Colonic mucosa (tissue), 4 donors: ENCODE data around the gene MLLT6. TPM values are rescaled to one million over a fixed set of nuclear protein-coding genes. Genes with fewer than 3 reads are reported as not detected.
A peak's percentile ranks its signal among the peaks of the same experiment; 100 is the strongest.

Experiments
- DNase-seq: peaks from one replicate; pipeline ENCODE4 v3.0.0-alpha.2; 2020
- H3K27ac ChIP-seq: fragments of 200-600 bp; one replicate; pipeline ENCODE4 v1.8.0; 2021
- H3K27me3 ChIP-seq: fragments of 200-600 bp; one replicate; pipeline ENCODE4 v1.8.0; 2021
- H3K36me3 ChIP-seq: fragments of 200-600 bp; one replicate; pipeline ENCODE4 v1.8.0; 2021
- H3K4me1 ChIP-seq: fragments of 200-600 bp; one replicate; pipeline ENCODE4 v1.8.0; 2021; ENCODE audit warnings: mild to moderate bottlenecking
- H3K4me3 ChIP-seq: fragments of 200-600 bp; one replicate; pipeline ENCODE4 v1.8.0; 2021
- H3K9ac ChIP-seq, 2 donors: one replicate each; pipeline ENCODE4 v1.7.0; 2013; ENCODE audit warnings: control low read depth in 2 of 2, low read depth in 2 of 2, low read length in 2 of 2
- H3K9me3 ChIP-seq: fragments of 200-600 bp; one replicate; pipeline ENCODE4 v1.8.0; 2021
- CTCF ChIP-seq: fragments of 200-600 bp; IDR thresholded peaks from one replicate; pipeline ENCODE4 v1.8.0; 2022; ENCODE audit warnings: antibody characterized with exemption, mild to moderate bottlenecking
- intact Hi-C: fragments of 100-400 bp; cut with DNase I; formaldehyde crosslinking; loops from one replicate; pipeline ENCODE4 v1.14.1; 2022
- total RNA-seq, 2 donors: library from RNA; stranded (reverse); fragmentation: NEBNext Ultra II Directional in 1 of 2; extraction: Animal tissue kit (Norgen Biotek cat#: 25700) in 1 of 2; gene quantifications; one replicate each; pipeline ENCODE4 v1.2.1, GENCODE V29; 2021
- donor health status: healthy.
- donor health status: DM: no; HTN: no; CAD: no.
- donor health status: DM: no; HTN: no; CAD: no.

The MLLT6 gene
- total RNA-seq, 2 donors from 2014 or later, result 74.1 to 109 TPM

DNA sequence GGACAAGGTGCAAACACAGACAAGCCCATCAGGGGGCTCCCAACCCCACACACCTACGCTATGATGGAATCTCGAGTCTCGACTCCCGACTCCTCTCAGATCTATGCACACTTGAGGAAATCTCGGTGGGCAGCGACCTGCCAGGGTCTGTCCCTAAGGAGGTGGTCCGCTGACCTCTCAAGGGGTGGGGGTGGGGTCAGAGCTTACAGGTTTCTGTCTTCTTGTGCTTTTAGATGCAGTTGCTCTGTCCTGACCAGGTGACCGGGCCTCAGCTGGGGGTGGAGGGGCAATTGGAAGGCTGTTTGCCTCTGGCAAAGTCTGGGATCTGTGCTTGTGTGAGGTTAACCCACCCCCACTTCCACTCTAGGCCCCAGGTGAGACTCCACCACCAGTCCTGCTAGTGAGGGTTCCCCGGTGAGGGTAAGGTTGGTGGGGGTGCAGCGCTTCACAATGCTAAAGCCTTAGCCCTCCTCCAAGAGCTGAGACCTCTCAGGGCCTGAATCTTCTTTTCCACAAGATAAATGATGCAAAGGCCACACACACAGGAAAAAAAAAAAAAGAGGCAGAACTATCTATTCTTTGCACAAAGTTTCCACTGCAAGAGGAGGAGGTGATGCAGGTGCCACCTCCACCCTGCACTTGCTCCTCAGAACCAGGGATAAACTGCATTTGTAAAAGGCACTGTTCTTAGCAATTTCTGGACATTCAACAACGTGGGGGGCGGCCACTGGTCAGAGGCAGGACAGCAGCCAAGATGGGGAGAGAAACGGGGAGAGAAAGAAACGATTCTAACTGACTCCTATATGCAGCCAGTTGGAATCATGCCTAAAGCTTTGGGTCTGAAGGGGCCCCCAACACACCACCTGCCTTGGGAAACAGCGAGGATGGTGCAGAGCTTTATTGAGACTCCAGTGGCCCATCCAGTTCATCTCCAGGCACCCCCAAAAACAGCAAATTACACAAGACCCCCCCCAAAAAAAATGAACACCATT lies 29.2 kb downstream of the MLLT6 start:
- Histone ChIP-seq H3K4me1 (peaks cover 23% of the 10 kb centered on the region), H3K36me3 (no peaks in the 10 kb centered on the region), H3K27ac (no peak overlapping the region), H3K27me3 (no peaks in the 10 kb centered on the region), H3K4me3 (no peak overlapping the region), H3K9ac (no peak overlapping the region), H3K9me3 (no peaks in the 10 kb centered on the region)
- intact Hi-C loops, result loop anchor here (2.0 kb wide), 1 partner anchor 57 kb away; no protein-coding TSS in a partner anchor
- no peak for TF ChIP-seq CTCF
- DNase-seq, result no peak

- peak; percentile 69 for DNase-seq
- TF ChIP-seq CTCF, result peak; percentile 78
- Histone ChIP-seq H3K4me3 (no peak overlapping the region), H3K27me3 (no peaks in the 10 kb centered on the region), H3K36me3 (no peaks in the 10 kb centered on the region), H3K4me1 (peaks cover 18% of the 10 kb centered on the region), H3K9ac (peak overlapping the region in 1 of 2 donors; percentile 4), H3K27ac (no peak overlapping the region), H3K9me3 (no peaks in the 10 kb centered on the region)
- intact Hi-C loops, result loop anchor here (2.0 kb wide), 1 partner anchor 59 kb away; no protein-coding TSS in a partner anchor
These were observed 30.3 kb downstream of the MLLT6 start for GRCh38 chr17:38735161-38735997.

DNA sequence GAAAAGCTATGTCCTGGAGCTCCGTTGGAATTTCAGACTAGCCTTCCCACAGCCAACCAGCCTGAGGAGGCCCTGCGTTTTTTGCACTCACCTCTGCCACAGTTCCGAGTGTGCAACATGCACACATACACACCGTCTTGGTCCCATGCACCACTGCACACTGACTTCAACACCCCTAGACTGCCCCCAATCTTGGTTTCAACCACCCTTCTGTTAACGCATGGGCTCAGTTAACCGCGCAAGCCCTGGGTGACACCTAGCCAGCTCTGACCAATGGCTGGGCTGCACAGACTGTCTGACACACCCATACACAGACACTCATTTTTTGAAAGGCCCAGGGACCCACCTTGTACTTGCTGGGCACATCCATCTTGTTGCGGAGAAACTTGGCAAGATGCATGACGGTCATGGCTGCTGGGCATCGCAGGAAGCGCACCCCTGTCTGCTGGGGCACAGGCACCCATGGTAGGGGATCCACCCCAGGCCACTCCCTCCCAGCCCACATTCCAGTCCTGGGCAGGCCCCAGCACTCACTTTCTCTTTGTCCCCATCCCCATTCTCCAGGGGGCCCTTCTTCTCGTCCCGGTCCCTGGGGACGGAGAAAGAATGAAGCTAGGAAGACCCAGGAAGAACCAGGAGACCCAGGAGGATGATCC lies 33.1 kb downstream of the MLLT6 start:
- intact Hi-C loops, result no loop called here
- no peak overlapping the region for H3K9ac ChIP-seq
- H3K4me1 ChIP-seq, result peaks cover 26% of the 10 kb centered on the region
- H3K4me3 ChIP-seq, result no peak overlapping the region
- no peaks in the 10 kb centered on the region for H3K27me3 ChIP-seq
- DNase-seq, result no peak
- H3K27ac ChIP-seq, result no peak overlapping the region
- H3K36me3 ChIP-seq, result no peaks in the 10 kb centered on the region
- TF ChIP-seq CTCF, result no peak
- no peaks in the 10 kb centered on the region for H3K9me3 ChIP-seq

DNA sequence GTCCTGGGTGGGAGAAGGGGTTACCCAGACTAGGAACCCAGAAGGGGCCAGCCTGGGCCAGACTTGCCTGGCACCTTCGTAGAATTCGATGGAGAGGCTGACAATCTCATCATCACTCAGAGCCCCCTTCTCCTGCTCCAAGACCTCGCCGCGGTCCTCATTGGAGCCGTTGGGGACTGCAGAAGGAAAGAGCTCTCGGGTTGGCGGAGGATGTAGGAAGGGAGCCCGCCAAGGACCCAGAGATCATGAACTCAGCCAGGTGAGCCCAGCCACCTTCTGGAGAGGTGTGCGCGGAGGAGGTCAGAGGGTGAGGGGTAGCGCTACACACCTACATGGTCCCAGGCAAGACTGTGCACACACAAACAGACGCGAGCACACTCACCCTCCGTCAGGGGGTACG lies 33.6 kb downstream of the MLLT6 start:
- Histone ChIP-seq H3K4me1 (peaks cover 21% of the 10 kb centered on the region), H3K36me3 (no peaks in the 10 kb centered on the region), H3K9ac (peak overlapping the region in 1 of 2 donors; percentile 22)

More for the DNA sequence above, 33.6 kb downstream of the MLLT6 start:
- no peak for TF ChIP-seq CTCF
- intact Hi-C loops, result no loop called here
- Histone ChIP-seq H3K27ac (no peak overlapping the region), H3K4me3 (no peak overlapping the region), H3K9me3 (no peaks in the 10 kb centered on the region), H3K27me3 (no peaks in the 10 kb centered on the region)
- no peak for DNase-seq
